ENCODE data around the gene BCAS4.
"Not testable (repeated sequence)": the region's sequence is repeated elsewhere in the genome, so short reads cannot be mapped to it uniquely, and the experiment has no call there.

Gene BCAS4, protein sequence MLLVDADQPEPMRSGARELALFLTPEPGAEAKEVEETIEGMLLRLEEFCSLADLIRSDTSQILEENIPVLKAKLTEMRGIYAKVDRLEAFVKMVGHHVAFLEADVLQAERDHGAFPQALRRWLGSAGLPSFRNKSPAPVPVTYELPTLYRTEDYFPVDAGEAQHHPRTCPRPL

DNA sequence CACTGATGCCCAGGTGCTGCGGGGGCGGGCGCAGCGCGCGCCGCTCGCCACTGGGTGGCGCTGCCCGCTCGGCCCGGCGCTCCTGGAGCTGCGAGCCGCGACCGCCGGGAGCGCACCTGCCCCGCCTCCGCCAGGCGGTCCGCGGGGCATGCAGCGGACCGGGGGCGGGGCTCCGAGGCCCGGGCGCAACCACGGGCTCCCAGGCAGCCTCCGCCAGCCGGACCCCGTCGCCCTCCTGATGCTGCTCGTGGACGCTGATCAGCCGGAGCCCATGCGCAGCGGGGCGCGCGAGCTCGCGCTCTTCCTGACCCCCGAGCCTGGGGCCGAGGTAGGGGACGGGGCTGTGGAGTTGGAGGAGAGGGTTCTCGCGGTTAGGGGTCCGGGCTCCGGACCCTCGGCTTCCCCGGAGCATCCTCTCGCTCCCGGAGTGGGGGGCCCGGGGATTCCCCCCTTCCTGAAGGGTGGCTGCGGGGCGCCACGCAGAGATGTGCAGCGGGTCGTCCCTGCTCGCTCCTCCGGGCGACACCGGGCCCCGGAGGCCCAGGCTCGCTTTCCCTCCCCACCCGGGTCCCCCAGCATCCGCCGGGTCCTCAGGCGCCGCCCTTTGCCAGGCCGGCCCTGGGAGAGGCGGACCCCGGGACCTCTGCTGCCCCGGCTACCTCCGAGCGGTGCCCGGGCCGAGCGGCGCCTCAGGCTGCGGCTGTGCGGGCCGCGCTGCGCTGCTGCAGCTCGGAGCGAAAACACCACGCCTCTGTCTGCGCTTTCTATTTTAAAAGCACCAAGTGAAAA lies at the start of gene BCAS4:
Gene BCAS4, plus strand, starts transcription at position 216 of the 789 bp plus-strand sequence. Its CDS starts 23 bp downstream, at position 239.
- peak; percentile 76 for DNase-seq

DNA sequence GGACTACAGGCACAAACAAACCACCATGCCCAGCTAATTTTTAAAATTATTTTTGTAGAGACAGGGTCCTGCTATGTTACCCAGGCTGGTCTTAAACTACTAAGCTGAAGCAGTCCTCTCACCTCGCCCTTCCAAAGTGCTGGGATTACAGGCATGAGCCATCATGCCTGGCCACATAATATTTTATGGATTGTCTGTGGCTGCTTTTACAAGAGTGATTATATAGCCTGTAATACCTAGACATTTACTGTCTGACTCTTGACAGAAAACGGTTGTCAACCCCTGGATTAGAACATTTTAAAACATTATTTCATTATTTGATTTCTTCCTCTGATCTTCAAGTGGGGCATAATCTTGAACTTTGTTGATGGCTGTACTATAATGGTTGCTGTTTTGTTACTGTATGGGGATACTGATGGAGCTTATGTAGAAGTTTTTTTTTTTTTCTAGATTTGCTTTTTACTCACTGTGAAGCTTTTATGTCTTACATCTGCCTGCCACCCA lies 49.2 kb upstream of the BCAS4 start:
- no peak for DNase-seq

GRCh38 chr20:50746138-50746940 lies 48.5 kb upstream of the BCAS4 start:
- no peak for DNase-seq

GRCh38 chr20:50747275-50747674 lies 47.6 kb upstream of the BCAS4 start:
- DNase-seq, result no peak

DNA sequence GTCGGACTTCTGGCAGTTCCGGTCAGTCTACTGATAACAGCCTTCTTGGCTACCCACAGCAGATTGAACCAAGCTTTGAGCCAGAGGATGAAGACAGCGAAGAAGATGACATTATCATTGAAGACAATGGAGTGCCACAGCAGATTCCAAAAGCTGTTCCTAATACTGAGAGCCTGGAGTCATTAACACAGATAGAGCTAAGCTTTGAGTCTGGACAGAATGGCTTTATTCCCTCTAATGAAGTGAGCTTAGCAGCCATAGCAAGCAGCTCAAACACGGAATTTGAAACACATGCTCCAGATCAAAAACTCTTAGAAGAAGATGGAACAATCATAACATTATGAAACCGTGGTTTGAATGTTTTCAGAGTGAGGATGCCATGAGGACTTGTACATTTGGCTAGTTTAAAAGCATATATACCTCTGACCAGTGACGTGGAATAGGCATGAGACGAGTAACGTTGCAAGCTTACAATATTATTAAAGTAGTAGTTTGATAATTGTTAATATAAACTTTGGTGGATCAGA lies 44.7 kb upstream of the BCAS4 start:
- no peak for DNase-seq

DNA sequence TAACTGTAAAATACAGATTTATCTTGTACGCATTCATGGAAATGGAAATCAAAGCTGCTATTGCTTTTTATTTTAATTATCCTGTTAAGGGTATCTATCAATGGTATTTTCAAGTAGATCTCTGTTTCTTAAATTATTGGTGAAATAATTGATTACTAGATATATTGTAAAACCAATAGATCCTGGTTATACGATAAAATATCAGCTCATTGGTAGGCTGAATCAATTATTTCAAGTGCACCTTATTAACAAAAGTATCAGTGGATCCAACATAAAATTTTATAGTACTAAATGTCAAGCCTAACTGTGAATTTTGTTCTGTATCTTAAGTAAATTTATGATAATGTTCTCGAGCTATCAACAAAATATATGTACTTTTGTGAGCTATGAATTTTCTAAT lies 41.7 kb upstream of the BCAS4 start:
- no peak for DNase-seq

DNA sequence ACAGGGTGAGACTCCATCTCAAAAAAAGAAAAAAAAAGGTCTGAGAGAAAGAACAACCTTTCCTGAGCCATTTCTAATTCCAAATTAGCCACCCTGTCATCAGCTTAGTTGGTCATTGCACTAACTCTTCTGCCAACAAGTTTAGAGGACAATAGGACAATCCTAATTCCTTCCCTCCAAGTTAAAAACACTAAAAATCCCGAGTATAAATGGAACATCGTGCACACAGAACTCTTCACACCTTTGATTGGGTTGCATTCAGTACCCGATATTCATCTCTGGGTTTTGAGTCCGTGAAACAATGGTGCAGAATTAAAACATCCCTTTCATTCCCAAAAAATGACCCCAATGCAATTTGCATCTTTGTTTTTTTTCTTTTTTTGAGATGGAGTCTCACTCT lies 40.4 kb upstream of the BCAS4 start:
- DNase-seq, result no peak

DNA sequence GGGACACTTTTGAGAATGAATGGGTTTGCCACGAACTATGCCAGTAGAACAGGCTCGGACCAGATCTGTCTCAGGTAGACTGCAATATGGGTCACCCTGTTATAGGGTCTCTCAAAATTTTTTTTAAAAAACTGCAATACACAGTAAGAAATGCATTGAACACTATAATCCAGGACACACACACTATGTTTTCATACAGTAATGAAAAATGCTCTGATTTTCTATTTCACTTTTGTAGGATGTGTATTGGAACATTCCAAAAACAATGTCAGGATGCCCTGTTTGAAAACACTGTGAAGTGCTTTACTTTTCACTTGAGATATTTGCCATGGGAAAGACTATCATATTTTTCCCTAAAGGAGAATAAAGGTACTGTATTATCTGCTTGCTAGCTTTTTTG lies 38.4 kb upstream of the BCAS4 start:
- no peak for DNase-seq

GRCh38 chr20:50758469-50758868 lies 36.4 kb upstream of the BCAS4 start:
- DNase-seq, result no peak

DNA sequence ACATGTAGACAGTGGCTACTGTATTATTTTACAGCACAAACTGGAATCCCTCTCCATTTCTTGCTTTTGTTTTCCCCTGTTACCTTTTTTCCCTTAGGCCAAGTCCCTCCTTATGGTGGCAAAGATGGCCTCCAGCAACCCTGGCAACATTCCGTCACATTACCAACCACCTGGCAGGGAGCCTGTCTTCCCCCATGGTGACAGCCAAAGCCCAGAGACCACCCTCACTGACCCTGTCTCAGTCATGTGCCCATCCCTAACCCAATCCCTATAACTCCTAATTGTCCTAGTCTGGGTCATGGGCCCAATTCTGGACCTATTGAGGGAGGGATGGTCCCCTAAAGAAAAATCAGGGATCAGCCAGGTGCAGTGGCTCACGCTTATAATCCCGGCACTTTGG lies 35.9 kb upstream of the BCAS4 start:
- DNase-seq, result no peak

- no peak for DNase-seq
Observed at GRCh38 chr20:50759678-50760077, 35.2 kb upstream of the BCAS4 start.

DNA sequence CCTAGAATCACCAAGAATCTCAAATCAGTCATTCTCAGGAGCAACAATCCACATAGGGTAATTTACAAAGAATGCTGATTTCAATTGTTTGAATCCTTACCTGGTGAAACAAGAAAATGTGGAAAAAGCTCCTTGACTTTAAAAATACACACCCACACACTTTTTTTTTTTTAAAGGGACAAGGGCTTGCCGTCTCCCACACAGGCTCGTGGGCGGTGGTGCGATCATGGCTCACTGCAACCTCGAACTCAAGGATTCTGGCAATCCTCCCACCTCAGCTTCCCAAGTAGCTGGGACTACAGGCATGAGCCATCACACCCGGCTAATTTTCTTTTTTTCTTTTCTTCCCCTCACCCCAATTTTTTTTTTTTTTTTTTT lies 32.8 kb upstream of the BCAS4 start:
- no peak for DNase-seq

- DNase-seq, result no peak
Observed at GRCh38 chr20:50762435-50763220, 32.2 kb upstream of the BCAS4 start.

DNA sequence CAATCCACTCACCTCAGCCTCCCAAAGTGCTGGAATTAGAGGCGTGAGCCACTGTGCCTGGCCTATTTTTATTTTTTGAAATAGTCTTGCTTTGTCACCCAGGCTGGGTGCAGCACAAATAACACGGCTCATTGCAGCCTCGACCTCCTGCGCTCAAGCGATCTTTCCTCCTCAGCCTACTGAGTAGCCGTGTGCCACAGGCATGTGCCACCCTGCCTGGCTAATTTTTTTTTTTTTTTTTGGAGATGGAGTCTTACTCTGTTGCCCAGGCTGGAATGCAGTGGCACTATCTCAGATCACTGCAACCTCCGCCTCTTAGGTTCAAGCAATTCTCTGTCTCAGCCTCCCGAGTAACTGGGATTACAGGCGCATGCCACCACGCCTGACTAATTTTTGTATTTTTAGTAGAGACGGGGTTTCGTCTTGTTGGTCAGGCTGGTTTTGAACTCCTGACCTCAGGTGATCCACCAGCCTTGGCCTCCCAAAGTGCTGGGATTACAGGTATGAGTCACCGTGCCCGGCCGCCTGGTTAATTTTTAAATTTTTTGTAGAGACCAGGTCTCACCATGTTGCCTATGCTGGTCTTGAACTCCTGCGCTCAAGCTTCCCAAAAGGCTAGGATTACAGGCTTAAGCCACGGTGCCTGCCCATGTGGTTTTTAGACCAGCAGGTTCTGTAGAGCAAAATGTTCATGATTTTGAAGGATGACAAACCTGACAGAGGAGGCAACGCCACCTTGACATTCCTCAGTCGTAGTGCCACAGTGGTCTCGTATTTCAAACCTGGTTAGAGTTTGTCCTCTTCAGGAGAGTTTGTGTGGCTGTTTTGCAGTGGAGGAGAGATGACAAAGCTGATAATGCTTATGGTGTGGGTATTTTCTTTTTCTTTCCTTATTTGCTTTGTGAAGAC lies 31.1 kb upstream of the BCAS4 start:
- not testable (repeated sequence) for DNase-seq

GRCh38 chr20:50765251-50765650 lies 29.6 kb upstream of the BCAS4 start:
- DNase-seq, result not testable (repeated sequence)

GRCh38 chr20:50765674-50766073 lies 29.2 kb upstream of the BCAS4 start:
- DNase-seq, result no peak

DNA sequence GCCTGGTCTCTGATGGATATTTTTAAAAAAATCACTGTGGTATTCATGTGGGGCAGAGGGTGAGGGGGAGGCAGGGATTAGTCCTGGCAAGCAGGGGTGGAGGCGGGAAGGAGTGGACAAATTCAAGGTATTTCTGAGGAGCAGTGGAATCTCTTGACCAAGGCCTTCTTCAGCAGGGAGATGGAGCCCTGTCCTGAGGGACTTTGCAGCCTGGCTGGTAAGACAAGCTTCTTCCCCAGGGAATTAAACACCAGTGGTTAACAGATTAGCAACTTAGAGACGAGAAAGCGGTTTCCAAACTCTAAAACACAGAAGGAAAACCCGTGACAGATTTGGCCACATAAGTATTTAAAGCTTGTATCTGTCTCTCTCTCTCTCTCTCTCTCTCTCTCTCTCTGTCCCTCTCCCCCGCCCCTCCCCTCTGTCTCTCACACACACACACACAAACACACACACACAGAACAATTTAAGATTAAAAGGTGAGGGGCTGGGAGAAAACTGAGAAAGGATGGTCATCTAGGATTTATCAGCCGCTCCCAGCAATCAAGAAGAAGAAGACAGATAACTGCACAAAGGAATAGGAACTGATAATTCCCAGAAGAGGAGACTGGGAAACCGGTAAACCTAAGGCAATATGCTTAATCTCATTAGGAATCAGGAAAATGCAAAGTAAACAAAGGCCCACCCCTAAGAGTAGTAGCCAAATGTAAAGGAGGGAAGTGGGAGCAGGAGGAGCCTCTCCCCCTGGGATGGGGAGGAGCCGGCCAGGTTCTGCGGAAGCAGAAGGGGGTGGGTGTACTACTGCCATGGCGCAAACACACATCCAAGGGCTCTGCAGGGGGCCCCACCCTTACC lies 27.7 kb upstream of the BCAS4 start:
- DNase-seq, result not testable (repeated sequence)

GRCh38 chr20:50768991-50769390 lies 25.9 kb upstream of the BCAS4 start:
- DNase-seq, result not testable (repeated sequence)

- not testable (repeated sequence) for DNase-seq
Observed at GRCh38 chr20:50769551-50770085, 25.2 kb upstream of the BCAS4 start.
